Astrocyte of the spinal cord (primary cell): ENCODE results near the gene RPS6KL1.
A peak's percentile ranks its signal among the peaks of the same experiment; 100 is the strongest.

Experiments used
- DNase-seq: peaks from one replicate; pipeline ENCODE4 v3.0.0; 2011; ENCODE audit warnings: low read depth, low spot score
- H3K4me3 ChIP-seq: 2 replicates; pipeline ENCODE4 v1.5.1; 2011; ENCODE audit warnings: low read depth, mild to moderate bottlenecking, low read length, moderate library complexity
- in situ Hi-C: cut with HindIII; loops from 2 replicates; pipeline ENCODE4 v1.10.0; 2017; ENCODE audit warnings: low sequenced_read_pairs
- TF ChIP-seq, protein P1 (sequence below): IDR thresholded peaks from 2 replicates; pipeline ENCODE4 v1.5.1; 2012; ENCODE audit warnings: low read depth, mild to moderate bottlenecking, low read length, inconsistent platforms

Gene RPS6KL1

DNA sequence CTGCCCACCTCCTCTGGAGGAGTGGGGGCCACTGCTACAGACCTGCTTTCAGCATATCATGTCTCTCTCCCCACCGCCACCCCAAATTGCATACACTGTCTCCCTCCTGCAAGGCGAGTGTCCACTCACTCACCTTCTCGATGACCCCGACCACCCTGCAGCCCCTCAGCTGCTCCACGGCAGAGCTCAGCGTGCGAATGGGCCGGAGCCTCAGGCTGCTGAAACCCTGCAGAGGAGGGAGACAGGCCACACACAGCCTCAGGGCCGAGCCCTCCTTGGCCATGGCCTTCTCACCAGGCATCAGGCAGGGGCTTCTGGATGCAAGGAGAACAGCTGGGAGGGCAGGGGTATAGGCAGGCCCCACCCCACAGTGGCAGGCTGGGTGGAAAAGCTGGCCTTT is 4.7 kb downstream of the RPS6KL1 start:
- no peak overlapping the region for H3K4me3 ChIP-seq
- in situ Hi-C loops, result no loop called here
- no peak for DNase-seq
- TF ChIP-seq, protein P1, sequence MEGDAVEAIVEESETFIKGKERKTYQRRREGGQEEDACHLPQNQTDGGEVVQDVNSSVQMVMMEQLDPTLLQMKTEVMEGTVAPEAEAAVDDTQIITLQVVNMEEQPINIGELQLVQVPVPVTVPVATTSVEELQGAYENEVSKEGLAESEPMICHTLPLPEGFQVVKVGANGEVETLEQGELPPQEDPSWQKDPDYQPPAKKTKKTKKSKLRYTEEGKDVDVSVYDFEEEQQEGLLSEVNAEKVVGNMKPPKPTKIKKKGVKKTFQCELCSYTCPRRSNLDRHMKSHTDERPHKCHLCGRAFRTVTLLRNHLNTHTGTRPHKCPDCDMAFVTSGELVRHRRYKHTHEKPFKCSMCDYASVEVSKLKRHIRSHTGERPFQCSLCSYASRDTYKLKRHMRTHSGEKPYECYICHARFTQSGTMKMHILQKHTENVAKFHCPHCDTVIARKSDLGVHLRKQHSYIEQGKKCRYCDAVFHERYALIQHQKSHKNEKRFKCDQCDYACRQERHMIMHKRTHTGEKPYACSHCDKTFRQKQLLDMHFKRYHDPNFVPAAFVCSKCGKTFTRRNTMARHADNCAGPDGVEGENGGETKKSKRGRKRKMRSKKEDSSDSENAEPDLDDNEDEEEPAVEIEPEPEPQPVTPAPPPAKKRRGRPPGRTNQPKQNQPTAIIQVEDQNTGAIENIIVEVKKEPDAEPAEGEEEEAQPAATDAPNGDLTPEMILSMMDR, result no peak

DNA sequence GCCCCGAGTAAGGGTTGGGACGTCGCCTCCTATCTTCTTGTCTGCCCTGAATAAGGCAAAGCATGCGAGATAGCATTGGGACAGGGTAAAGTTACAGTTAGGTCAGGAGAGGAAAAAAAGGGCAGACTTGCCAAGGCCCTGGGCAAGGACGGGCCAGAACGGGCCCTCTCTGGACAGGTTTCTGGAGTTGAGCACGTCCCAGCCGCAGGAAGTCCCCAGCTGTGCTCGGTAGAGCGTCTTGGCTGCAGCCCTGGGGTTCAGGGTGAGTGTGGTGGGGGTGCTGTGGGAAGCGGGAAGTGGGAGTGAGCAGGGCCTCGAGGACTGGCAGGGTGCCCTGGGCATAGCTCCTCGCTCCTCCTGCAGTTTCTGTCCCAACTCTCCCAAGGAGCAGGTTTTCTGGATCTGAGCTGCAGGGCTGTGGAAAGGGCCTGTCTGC is 5.4 kb downstream of the RPS6KL1 start:
- no peak for DNase-seq
- in situ Hi-C loops, result no loop called here

GRCh38 chr14:74917178-74917543 is 5.9 kb downstream of the RPS6KL1 start:
- H3K4me3 ChIP-seq, result no peak overlapping the region
- TF ChIP-seq, protein P1, result no peak
- DNase-seq, result no peak
- in situ Hi-C loops, result no loop called here

More for the DNA sequence above, 5.4 kb downstream of the RPS6KL1 start:
- no peak overlapping the region for H3K4me3 ChIP-seq
- TF ChIP-seq, protein P1, result no peak

GRCh38 chr14:74915826-74916225 is 7.2 kb downstream of the RPS6KL1 start:
- no peak for DNase-seq
- no peak overlapping the region for H3K4me3 ChIP-seq
- in situ Hi-C loops, result no loop called here
- TF ChIP-seq, protein P1, result no peak

- in situ Hi-C loops, result no loop called here
- TF ChIP-seq, protein P1, result no peak
These were observed 7.6 kb downstream of the RPS6KL1 start for GRCh38 chr14:74915426-74915825.

GRCh38 chr14:74913986-74914573 is 9.0 kb downstream of the RPS6KL1 start:
- in situ Hi-C loops, result no loop called here
- no peak overlapping the region for H3K4me3 ChIP-seq
- peak; percentile 75 for DNase-seq
- TF ChIP-seq, protein P1, result peak; percentile 93

More at GRCh38 chr14:74915426-74915825, 7.6 kb downstream of the RPS6KL1 start:
- DNase-seq, result no peak
- H3K4me3 ChIP-seq, result no peak overlapping the region
